Panc1 (cell line): ENCODE measurements around the gene MADCAM1. TPM values are rescaled to one million over a fixed set of nuclear protein-coding genes. Genes with fewer than 3 reads are reported as not detected.
A peak's percentile ranks its signal among the peaks of the same experiment; 100 is the strongest.

ENCODE experiments used
- ATAC-seq: fragments of 200-7000 bp; cut with Tn5 transposase; 2 replicates; pipeline ENCODE4 v1.9.1; 2020; ENCODE audit warnings: mild to moderate bottlenecking, moderate library complexity
- BruUV-seq: library from RNA; stranded (reverse); fragments of 400-500 nt; replicated peaks from 2 replicates; lab custom pipeline; 2021; lab: Mats Ljungman, UMichigan
- CTCF ChIA-PET: fragments of 300-600 bp; sonication (Branson Sonifier 250); formaldehyde crosslinking; loops from one replicate; lab custom pipeline; 2022; ENCODE audit warnings: antibody characterized with exemption; lab: Charles Lee
- POLR2A ChIA-PET: fragments of 300-600 bp; sonication (Branson Sonifier 250); formaldehyde crosslinking; loops from one replicate; lab custom pipeline; 2022; ENCODE audit warnings: antibody characterized with exemption; lab: Charles Lee
- DNase-seq: peaks from one replicate; pipeline ENCODE4 v3.0.0-alpha.2; 2010; ENCODE audit warnings: low read depth, low spot score
- H3K27ac ChIP-seq: 2 replicates; pipeline ENCODE4 v1.5.1; 2011; ENCODE audit warnings: mild to moderate bottlenecking, low read length, inconsistent platforms
- H3K27me3 ChIP-seq: fragments of 200-500 bp; sonication (Bioruptor generic); 2 replicates; pipeline ENCODE4 v1.6.0; 2014; ENCODE audit warnings: low read length, inconsistent platforms; ENCODE audit not compliant: control insufficient read depth, insufficient read depth
- H3K36me3 ChIP-seq: fragments of 200-500 bp; sonication (Bioruptor generic); 2 replicates; pipeline ENCODE4 v1.5.1; 2014; ENCODE audit warnings: inconsistent platforms, mild to moderate bottlenecking, low read length, moderate library complexity; ENCODE audit not compliant: control insufficient read depth, insufficient read depth
- H3K4me1 ChIP-seq: 2 replicates; pipeline ENCODE4 v1.5.1; 2011; ENCODE audit warnings: inconsistent platforms, mild to moderate bottlenecking, low read length, moderate library complexity; ENCODE audit not compliant: control insufficient read depth, insufficient read depth
- H3K4me3 ChIP-seq, 2 experiments: 2 replicates each; pipeline ENCODE4 v1.5.1; 2011 to 2012; ENCODE audit warnings: low read depth in 2 of 2, low read length in 2 of 2, mild to moderate bottlenecking in 2 of 2, inconsistent platforms in 1 of 2, moderate library complexity in 1 of 2
- H3K9me3 ChIP-seq: fragments of 200-500 bp; sonication (Bioruptor generic); 2 replicates; pipeline ENCODE4 v1.5.1; 2014; ENCODE audit warnings: low read depth, mild to moderate bottlenecking, inconsistent platforms, low read length, moderate library complexity; ENCODE audit not compliant: control insufficient read depth, insufficient read depth
- POLR2AphosphoS5 ChIP-seq: IDR thresholded peaks from 2 replicates; pipeline ENCODE4 v1.6.1; 2012; ENCODE audit warnings: mild to moderate bottlenecking, low read depth, low read length, moderate library complexity
- SIN3A ChIP-seq: IDR thresholded peaks from 2 replicates; pipeline ENCODE4 v1.6.1; 2012; ENCODE audit warnings: low read depth, mild to moderate bottlenecking, low read length, moderate library complexity, borderline replicate concordance; ENCODE audit not compliant: insufficient read depth
- TCF7L2 ChIP-seq: IDR thresholded peaks from 2 replicates; pipeline ENCODE4 v1.6.1; 2011; ENCODE audit warnings: mild to moderate bottlenecking, low read depth, low read length, inconsistent platforms
- in situ Hi-C: cut with HindIII; loops from 2 replicates; pipeline ENCODE4 v1.10.0; 2016; ENCODE audit warnings: low sequenced_read_pairs, low pct_unique_long_range_greater_than_20kb
- intact Hi-C: fragments of 100-400 bp; cut with micrococcal nuclease; formaldehyde crosslinking; loops from one replicate; pipeline ENCODE4 v1.10.0; 2022; ENCODE audit not compliant: unreplicated experiment
- total RNA-seq: library from RNA; stranded (reverse); gene quantifications from one replicate; pipeline ENCODE4 v1.2.1, GENCODE V29; 2021; ENCODE audit not compliant: unreplicated experiment
- TF ChIP-seq, protein P1 (sequence below), 2 experiments: IDR thresholded peaks; 2 replicates each; pipeline ENCODE4 v1.6.1; 2011 to 2012; ENCODE audit warnings: low read depth in 2 of 2, control low read depth in 1 of 2, low read length in 1 of 2, mild to moderate bottlenecking in 1 of 2, moderate library complexity in 1 of 2; ENCODE audit not compliant: insufficient read depth in 1 of 2
- TF ChIP-seq, protein P2 (sequence below): fragments of 450-650 bp; IDR thresholded peaks from 2 replicates; pipeline ENCODE4 v1.5.1; 2017; ENCODE audit warnings: mild to moderate bottlenecking

Gene MADCAM1
- total RNA-seq, 1 experiment from 2014 or later, result 0.54 TPM

DNA sequence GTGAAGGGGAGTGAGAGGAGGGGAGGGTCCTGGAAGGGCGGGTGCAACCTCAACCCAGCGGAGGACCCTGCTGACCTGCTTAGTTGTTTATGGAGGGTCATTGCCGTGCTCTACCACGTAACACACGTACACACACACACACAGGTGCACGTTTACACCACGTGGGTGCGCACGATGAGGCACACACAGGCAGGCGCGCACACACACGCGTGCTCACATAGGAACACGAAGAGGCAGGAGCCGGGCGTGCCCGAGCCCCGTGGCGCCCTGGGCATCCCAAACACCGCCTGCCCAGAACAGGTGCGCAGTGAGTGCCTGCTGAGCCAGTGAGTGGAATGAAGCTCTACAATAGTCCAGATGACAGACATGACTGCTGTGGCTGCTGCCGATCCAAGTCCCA, 11.2 kb upstream of the MADCAM1 start:
- ATAC-seq, result no peak
- no peak overlapping the region for H3K4me3 ChIP-seq
- BruUV-seq, result no TSS peak
- no peaks in the 10 kb centered on the region; the same call in 1 of the 2 replicates for H3K36me3 ChIP-seq
- H3K4me1 ChIP-seq, result peaks cover 16% of the 10 kb centered on the region
- H3K27me3 ChIP-seq, result no peaks in the 10 kb centered on the region
- no peak for TF ChIP-seq POLR2AphosphoS5
- TF ChIP-seq, protein P1, sequence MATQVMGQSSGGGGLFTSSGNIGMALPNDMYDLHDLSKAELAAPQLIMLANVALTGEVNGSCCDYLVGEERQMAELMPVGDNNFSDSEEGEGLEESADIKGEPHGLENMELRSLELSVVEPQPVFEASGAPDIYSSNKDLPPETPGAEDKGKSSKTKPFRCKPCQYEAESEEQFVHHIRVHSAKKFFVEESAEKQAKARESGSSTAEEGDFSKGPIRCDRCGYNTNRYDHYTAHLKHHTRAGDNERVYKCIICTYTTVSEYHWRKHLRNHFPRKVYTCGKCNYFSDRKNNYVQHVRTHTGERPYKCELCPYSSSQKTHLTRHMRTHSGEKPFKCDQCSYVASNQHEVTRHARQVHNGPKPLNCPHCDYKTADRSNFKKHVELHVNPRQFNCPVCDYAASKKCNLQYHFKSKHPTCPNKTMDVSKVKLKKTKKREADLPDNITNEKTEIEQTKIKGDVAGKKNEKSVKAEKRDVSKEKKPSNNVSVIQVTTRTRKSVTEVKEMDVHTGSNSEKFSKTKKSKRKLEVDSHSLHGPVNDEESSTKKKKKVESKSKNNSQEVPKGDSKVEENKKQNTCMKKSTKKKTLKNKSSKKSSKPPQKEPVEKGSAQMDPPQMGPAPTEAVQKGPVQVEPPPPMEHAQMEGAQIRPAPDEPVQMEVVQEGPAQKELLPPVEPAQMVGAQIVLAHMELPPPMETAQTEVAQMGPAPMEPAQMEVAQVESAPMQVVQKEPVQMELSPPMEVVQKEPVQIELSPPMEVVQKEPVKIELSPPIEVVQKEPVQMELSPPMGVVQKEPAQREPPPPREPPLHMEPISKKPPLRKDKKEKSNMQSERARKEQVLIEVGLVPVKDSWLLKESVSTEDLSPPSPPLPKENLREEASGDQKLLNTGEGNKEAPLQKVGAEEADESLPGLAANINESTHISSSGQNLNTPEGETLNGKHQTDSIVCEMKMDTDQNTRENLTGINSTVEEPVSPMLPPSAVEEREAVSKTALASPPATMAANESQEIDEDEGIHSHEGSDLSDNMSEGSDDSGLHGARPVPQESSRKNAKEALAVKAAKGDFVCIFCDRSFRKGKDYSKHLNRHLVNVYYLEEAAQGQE (IDR thresholded peaks at IDR 0.05; ENCODE audit: insufficient read depth in 1 of 2, low read depth in 2 of 2, low read length in 1 of 2), result no peak
- TF ChIP-seq TCF7L2, result no peak
- TF ChIP-seq, protein P2, sequence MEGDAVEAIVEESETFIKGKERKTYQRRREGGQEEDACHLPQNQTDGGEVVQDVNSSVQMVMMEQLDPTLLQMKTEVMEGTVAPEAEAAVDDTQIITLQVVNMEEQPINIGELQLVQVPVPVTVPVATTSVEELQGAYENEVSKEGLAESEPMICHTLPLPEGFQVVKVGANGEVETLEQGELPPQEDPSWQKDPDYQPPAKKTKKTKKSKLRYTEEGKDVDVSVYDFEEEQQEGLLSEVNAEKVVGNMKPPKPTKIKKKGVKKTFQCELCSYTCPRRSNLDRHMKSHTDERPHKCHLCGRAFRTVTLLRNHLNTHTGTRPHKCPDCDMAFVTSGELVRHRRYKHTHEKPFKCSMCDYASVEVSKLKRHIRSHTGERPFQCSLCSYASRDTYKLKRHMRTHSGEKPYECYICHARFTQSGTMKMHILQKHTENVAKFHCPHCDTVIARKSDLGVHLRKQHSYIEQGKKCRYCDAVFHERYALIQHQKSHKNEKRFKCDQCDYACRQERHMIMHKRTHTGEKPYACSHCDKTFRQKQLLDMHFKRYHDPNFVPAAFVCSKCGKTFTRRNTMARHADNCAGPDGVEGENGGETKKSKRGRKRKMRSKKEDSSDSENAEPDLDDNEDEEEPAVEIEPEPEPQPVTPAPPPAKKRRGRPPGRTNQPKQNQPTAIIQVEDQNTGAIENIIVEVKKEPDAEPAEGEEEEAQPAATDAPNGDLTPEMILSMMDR, result no peak
- no peak for TF ChIP-seq SIN3A
- no peak overlapping the region for H3K27ac ChIP-seq
- intact Hi-C loops (no loop called here), in situ Hi-C loops (no loop called here)
- ChIA-PET POLR2A (no interaction called here), CTCF (no interaction called here)
- no peaks in the 10 kb centered on the region for H3K9me3 ChIP-seq
- no peak for DNase-seq

DNA sequence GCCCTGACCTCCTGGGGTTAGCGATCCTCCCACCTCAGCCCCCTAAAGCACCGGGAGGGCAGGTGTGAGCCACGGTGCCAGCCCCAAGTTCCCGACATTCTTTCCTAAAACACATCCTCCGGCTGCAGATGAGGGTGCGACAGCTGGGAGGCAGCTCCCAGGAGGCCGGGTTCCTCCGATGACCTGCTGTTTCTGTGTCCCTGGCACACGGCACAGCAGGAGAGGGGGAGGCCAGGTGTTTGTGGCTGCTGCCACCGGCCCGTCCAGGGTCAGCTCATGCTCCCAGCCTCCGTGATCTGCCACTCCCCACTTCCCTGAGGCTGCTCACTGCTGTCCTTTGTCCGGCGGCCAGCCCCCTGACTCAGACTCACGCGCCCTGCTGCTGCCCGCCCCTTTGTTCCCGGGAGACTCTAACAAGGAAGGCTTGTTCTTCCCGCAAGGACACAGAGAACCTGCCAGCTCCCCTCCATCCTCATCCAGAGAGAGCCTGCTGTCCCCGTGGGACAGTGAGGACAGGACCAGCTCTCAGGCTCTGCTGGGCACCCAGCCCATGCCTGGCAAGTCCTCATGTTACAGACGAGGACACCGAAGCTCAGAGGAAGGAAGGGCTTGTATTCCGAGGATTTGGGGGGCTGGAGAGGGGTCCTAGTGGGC, 10.6 kb upstream of the MADCAM1 start:
- peak; percentile 24 for ATAC-seq

More for the DNA sequence above, 10.6 kb upstream of the MADCAM1 start:
- H3K4me3 ChIP-seq, result peak overlapping the region in 1 of 2 experiments; percentile 20; a peak in 1 of 4 replicates
- intact Hi-C loops (no loop called here), in situ Hi-C loops (no loop called here)
- H3K36me3 ChIP-seq, result no peaks in the 10 kb centered on the region; the same call in 1 of the 2 replicates
- H3K4me1 ChIP-seq, result peaks cover 20% of the 10 kb centered on the region
- ChIA-PET CTCF (no interaction called here), POLR2A (no interaction called here)
- no peak for DNase-seq
- H3K27me3 ChIP-seq, result no peaks in the 10 kb centered on the region
- no TSS peak for BruUV-seq
- H3K9me3 ChIP-seq, result no peaks in the 10 kb centered on the region
- H3K27ac ChIP-seq, result peak overlapping the region; percentile 54
- TF ChIP-seq, protein P1 (IDR thresholded peaks at IDR 0.05; ENCODE audit: insufficient read depth in 1 of 2, low read depth in 2 of 2, low read length in 1 of 2), result no peak
- TF ChIP-seq, protein P2, result no peak
- TF ChIP-seq SIN3A (no peak), POLR2AphosphoS5 (no peak), TCF7L2 (no peak)
